IMR-90 (cell line): ENCODE measurements around the gene IFI27L1.

Source experiments
- CHD1 ChIP-seq: IDR thresholded peaks from 2 replicates; pipeline ENCODE4 v1.6.1; 2012; ENCODE audit warnings: low read depth, low read length, improper control_type of control experiment
- CTCF ChIP-seq: conservative IDR thresholded peaks from 2 replicates; pipeline ENCODE4 v1.5.1; 2012; ENCODE audit warnings: mild to moderate bottlenecking, low read depth, low read length, improper control_type of control experiment
- ELK1 ChIP-seq: fragments of 150-350 bp; IDR thresholded peaks from 2 replicates; pipeline ENCODE4 v1.6.1; 2016; ENCODE audit warnings: low read depth, mild to moderate bottlenecking, low read length, moderate library complexity, borderline replicate concordance
- MAZ ChIP-seq: IDR thresholded peaks from 2 replicates; pipeline ENCODE4 v1.6.1; 2012; ENCODE audit warnings: low read depth, mild to moderate bottlenecking, low read length, improper control_type of control experiment, moderate library complexity, borderline replicate concordance
- MXI1 ChIP-seq: IDR thresholded peaks from 2 replicates; pipeline ENCODE4 v1.6.1; 2012; ENCODE audit warnings: low read depth, mild to moderate bottlenecking, low read length, moderate library complexity, borderline replicate concordance
- NFE2L2 ChIP-seq: fragments of 150-350 bp; IDR thresholded peaks from 2 replicates; pipeline ENCODE4 v1.6.1; 2016; ENCODE audit warnings: low read depth, mild to moderate bottlenecking, low read length
- POLR2A ChIP-seq: IDR thresholded peaks from 2 replicates; pipeline ENCODE4 v1.6.1; 2012; ENCODE audit warnings: mild to moderate bottlenecking, low read depth, low read length
- RAD21 ChIP-seq: IDR thresholded peaks from 2 replicates; pipeline ENCODE4 v1.6.1; 2012; ENCODE audit warnings: low read length, improper control_type of control experiment
- RCOR1 ChIP-seq: IDR thresholded peaks from 2 replicates; pipeline ENCODE4 v1.6.1; 2012; ENCODE audit warnings: mild to moderate bottlenecking, low read length, improper control_type of control experiment; ENCODE audit not compliant: insufficient replicate concordance
- RFX5 ChIP-seq: IDR thresholded peaks from 2 replicates; pipeline ENCODE4 v1.8.0; 2012; ENCODE audit warnings: low read depth, mild to moderate bottlenecking, low read length, moderate library complexity
- USF2 ChIP-seq: fragments of 150-350 bp; IDR thresholded peaks from 2 replicates; pipeline ENCODE4 v1.6.1; 2017; ENCODE audit warnings: mild to moderate bottlenecking, antibody characterized with exemption, low read length, low read depth

GRCh38 chr14:94145902-94146527 lies 64.9 kb downstream of the IFI27L1 start:
- TF ChIP-seq CTCF (no peak), POLR2A (no peak), RAD21 (no peak), ELK1 (no peak), RCOR1 (no peak), USF2 (no peak), MXI1 (no peak), NFE2L2 (no peak), MAZ (no peak), CHD1 (no peak), RFX5 (no peak)
